GM11168 (cell line): ENCODE data around the gene GOLGA3.
"Not testable (repeated sequence)": the region's sequence is repeated elsewhere in the genome, so short reads cannot be mapped to it uniquely, and the experiment has no call there.

Experiments
- in situ Hi-C: fragments of 300-500 bp; cut with MboI; formaldehyde crosslinking; loops from one replicate; pipeline ENCODE4 v1.12.0; 2022; ENCODE audit warnings: low sequenced_read_pairs; ENCODE audit not compliant: unreplicated experiment

GOLGA3 gene

DNA sequence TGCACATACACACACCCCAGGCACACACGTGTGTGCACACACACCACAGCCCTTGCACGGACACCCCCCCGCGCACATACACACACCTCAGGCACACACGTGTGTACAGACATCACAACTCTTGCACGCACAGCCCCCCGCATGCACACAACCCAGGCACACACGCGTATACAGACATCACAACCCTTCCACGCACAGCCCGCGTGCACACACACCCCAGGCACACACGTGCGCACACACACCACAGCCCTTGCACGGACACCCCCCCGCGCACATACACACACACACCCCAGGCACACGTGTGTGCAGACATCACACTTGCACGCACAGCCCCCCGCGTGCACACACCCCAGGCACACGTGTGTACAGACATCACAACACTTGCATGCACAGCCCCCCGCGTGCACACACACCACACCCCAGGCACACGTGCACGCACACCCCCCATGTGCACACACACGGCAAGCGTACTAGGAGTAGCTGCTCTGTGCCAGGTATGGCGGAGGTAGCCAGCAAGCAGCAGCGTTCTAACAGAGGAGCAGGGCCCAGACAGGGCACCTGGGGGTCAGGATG is 48.8 kb downstream of the GOLGA3 start:
- in situ Hi-C loops = no loop called here

- in situ Hi-C loops = no loop called here
These were observed 51.1 kb downstream of the GOLGA3 start for GRCh38 chr12:132777614-132778013.

GRCh38 chr12:132776816-132777568 is 51.7 kb downstream of the GOLGA3 start:
- in situ Hi-C loops = no loop called here

DNA sequence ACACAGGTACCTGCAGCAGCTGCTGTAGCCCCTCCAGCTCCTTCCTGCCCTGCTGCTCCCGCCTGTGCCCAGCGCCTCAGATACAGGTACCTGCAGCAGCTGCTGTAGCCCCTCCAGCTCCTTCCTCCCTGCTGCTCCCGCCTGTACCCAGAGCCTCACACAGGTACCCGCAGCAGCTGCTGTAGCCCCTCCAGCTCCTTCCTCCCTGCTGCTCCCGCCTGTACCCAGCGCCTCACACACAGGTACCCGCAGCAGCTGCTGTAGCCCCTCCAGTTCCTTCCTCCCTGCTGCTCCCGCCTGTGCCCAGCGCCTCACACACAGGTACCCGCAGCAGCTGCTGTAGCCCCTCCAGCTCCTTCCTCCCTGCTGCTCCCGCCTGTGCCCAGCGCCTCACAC is 52.4 kb downstream of the GOLGA3 start:
- in situ Hi-C loops = not testable (repeated sequence)

- in situ Hi-C loops = no loop called here
These were observed 53.0 kb downstream of the GOLGA3 start for GRCh38 chr12:132775502-132776229.

GRCh38 chr12:132774646-132775275 is 53.9 kb downstream of the GOLGA3 start:
- in situ Hi-C loops = no loop called here

GRCh38 chr12:132774159-132774558 is 54.5 kb downstream of the GOLGA3 start:
- in situ Hi-C loops = no loop called here

DNA sequence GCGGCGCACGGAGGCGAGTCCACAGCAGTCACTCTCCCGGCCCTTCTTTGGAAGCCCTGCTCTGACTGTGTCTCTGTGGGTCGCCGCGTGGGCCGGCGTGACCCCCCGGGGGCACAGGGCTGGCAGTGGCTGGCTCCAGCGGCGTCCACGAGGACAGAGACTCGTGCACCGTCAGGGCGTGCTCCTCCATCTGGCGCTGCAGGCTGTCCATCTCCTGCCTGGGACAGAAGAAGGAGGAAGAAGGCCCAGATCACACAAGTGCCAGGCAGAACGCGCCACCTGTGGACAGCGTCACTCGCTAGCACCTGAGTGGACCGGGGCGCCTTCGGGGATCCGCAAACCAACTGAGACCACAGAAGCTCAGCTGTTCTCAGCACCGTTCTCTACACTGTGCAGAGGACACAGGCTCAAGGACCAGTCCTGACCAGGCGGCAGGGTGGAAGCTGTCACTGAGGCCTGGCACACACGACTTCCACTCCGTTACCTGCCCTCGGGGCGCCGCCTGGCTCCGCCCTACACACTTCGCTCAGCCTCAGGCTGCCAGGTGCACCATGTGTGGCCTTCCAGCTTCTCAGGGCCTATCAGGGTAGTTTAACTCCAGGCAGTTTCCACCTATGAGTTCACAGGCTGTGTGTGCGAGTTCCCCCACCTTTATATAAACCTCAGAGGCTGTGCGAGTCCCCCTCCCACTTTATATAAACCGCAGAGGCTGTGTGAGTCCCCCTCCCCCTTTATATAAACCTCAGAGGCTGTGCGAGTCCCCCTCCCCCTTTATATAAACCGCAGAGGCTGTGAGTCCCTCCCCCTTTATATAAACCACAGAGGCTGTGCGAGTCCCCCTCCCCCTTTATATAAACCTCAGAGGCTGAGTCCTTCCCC is 55.4 kb downstream of the GOLGA3 start:
- in situ Hi-C loops = no loop called here

DNA sequence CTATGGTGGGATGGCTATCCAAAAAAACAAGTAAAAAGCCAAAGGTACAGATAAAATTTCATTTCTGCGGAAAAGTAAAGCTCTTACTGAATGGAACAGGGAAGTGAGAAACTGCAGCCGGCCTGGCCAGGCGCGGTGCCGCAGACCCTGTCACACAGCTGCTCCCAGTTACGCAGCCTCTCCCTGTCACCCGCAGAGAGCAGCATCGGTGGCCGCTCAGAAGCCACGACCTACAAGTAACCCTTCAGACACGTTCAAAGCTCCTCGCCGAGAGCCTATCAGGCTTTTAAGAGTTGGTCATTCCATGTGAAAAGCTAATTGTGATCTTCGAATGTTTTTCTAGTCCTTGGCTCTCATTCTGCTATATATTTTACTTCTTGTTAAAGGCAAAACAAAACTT is 56.1 kb downstream of the GOLGA3 start:
- in situ Hi-C loops = no loop called here

GRCh38 chr12:132771126-132771838 is 57.4 kb downstream of the GOLGA3 start:
- in situ Hi-C loops = no loop called here

- in situ Hi-C loops = no loop called here
These were observed 62.1 kb downstream of the GOLGA3 start for GRCh38 chr12:132766380-132767085.

DNA sequence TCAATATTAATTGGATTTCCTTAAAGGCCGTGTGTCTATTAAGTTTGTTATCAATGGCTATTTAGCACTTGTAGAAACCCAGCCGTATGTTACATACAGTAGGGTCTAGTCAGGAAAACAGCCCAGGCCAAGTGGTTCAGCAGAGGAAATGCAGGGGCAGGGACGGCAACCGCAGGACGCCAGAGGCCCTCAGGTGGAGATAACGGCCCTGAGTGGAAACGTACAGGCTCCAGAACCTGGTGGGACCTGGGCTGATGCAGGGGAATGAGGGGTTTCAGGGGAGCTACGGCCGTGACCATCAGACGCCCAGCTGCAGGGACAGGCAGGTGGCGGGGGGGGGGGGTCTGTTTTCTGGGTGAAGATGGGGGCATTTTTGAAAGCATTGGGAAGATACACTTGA is 63.3 kb downstream of the GOLGA3 start:
- in situ Hi-C loops = no loop called here

DNA sequence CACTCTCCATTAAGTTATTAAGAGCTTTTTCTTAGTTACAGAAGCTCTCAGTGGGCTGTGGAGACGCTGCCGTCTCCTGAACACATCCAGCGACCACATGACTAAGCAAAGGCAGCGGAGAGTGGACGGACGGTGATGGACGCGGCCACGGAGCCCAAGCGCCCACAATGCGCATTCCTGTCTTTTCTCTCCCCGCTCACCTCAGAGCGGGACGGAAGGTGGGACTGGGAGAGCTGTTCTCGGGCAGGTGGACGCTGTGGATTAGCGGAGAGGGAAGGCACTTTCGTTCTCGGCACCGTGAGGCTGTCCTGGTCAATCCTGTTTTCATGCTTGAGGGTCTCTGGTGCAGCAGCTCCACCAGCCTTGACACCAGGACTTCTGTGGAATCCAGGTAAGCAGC is 64.4 kb downstream of the GOLGA3 start:
- in situ Hi-C loops = no loop called here

- in situ Hi-C loops = no loop called here
These were observed 66.6 kb downstream of the GOLGA3 start for GRCh38 chr12:132761921-132762583.

DNA sequence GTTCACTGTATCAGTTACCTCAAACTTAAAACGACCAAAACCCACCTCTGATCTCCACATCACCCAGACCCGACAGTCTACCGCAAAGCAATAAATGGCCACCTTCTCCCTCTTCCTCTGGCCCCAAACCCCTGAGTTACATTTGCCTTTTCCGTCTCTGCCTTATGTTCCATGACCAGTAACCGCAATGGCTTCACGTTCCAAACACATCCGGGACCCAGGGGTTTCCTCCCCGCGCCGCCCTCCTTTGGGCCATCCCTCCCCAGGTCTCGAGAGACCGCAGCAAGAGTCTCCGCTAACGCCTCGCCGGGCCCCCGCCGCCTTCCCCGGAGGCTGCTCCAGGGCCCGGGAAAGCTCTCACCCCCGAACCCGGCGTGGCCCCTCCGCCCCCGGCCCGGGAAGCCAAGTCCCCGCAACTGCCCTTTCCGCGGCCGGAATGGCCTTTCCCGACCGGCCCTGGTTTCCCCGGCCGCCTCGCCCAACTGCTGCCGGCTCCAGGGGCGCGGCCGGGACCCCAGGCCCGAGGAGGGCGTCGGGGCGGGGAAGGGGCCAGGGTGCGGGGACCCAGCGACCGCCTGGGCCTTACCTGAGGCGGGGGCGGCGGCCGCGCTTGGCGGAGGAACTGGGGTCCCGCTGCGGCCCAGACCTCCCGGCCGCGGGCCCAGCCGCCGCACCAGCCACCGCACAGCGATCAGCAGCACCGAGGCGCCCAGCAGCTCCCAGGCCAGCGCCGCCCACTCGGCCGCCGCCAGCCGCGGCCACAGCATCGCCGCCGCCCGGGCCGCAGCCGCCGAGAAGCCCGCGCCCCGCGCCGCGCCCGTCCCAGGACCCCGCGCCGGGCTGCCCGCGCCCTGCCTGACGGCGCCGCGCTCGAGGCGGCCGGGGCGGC is 67.4 kb downstream of the GOLGA3 start, which contains the start of gene ANKLE2:
ANKLE2 (minus strand) TSS at position 801 of the 889 bp plus-strand sequence; CDS start at position 767, 34 bp downstream.
- in situ Hi-C loops = no loop called here

- in situ Hi-C loops = no loop called here
These were observed 69.3 kb downstream of the GOLGA3 start for GRCh38 chr12:132759359-132759758.

GRCh38 chr12:132758825-132759224 is 69.8 kb downstream of the GOLGA3 start:
- in situ Hi-C loops = not testable (repeated sequence)
